DMS153 (cell line): ENCODE results near the gene CNTN2.

Experiments
- DNase-seq: peaks from one replicate; lab custom pipeline; 2025; lab: John Stamatoyannopoulos, UW

Gene CNTN2

GRCh38 chr1:205042911-205043806 is at the start of gene CNTN2:
TSS of gene CNTN2 (plus strand) at chr1:205043212. CDS start at chr1:205053186, 9,974 bp downstream.
- DNase-seq, result no peak

GRCh38 chr1:204994086-204994862 is 48.7 kb upstream of the CNTN2 start:
- DNase-seq, result no peak

- DNase-seq, result no peak
Observed at GRCh38 chr1:204996981-204997380, 46.0 kb upstream of the CNTN2 start.

GRCh38 chr1:204997591-204998355 is 45.2 kb upstream of the CNTN2 start:
- DNase-seq, result no peak

- DNase-seq, result no peak
Observed at GRCh38 chr1:205001162-205001561, 41.9 kb upstream of the CNTN2 start.

- DNase-seq, result no peak
Observed at GRCh38 chr1:205002705-205003104, 40.3 kb upstream of the CNTN2 start.

- DNase-seq, result no peak
Observed at GRCh38 chr1:205003358-205004131, 39.5 kb upstream of the CNTN2 start.

GRCh38 chr1:205004351-205004750 is 38.7 kb upstream of the CNTN2 start:
- no peak for DNase-seq

GRCh38 chr1:205008896-205009295 is 34.1 kb upstream of the CNTN2 start:
- no peak for DNase-seq

GRCh38 chr1:205009670-205010069 is 33.3 kb upstream of the CNTN2 start:
- no peak for DNase-seq

GRCh38 chr1:205012391-205013140 is 30.4 kb upstream of the CNTN2 start:
- peak; percentile 69 for DNase-seq

- DNase-seq, result peak; percentile 78
Observed at GRCh38 chr1:205013683-205014367, 29.2 kb upstream of the CNTN2 start.

GRCh38 chr1:205014783-205015182 is 28.2 kb upstream of the CNTN2 start:
- no peak for DNase-seq

GRCh38 chr1:205015241-205015640 is 27.8 kb upstream of the CNTN2 start:
- no peak for DNase-seq

GRCh38 chr1:205016075-205016474 is 26.9 kb upstream of the CNTN2 start:
- no peak for DNase-seq

GRCh38 chr1:205016584-205016983 is 26.4 kb upstream of the CNTN2 start:
- no peak for DNase-seq

GRCh38 chr1:205017001-205017400 is 26.0 kb upstream of the CNTN2 start:
- DNase-seq, result no peak

- no peak for DNase-seq
Observed at GRCh38 chr1:205017766-205018165, 25.2 kb upstream of the CNTN2 start.

- DNase-seq, result no peak
Observed at GRCh38 chr1:205018381-205018780, 24.6 kb upstream of the CNTN2 start.

- DNase-seq, result no peak
Observed at GRCh38 chr1:205020466-205020865, 22.5 kb upstream of the CNTN2 start.
